ENCODE data around the gene QRICH1. TPM values are rescaled to one million over a fixed set of nuclear protein-coding genes. Genes with fewer than 3 reads are reported as not detected.

Gene QRICH1
- total and polyA plus RNA-seq, 12 donors: 21.1 to 72.5 (median 57.6) TPM

DNA sequence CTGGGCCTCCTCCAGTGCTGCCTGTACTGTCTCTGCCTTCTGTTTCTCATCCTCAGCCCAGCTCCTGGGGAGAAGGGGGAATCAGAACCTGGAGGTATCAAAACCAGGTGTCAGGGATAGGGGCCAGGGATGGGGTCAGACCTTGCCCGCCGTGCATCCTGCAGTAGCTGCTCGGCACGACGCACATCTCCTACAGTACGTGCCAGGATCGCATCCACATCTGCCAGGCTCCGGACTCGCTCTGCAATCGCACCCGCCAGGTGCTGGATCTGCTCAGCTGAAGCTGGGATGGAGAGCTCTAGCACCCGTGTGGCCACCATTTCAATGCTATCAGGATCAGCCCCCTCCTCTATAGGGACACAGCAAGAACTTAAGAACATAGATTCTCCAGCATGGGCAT, 28.2 kb upstream of the QRICH1 start:
- no peaks in the 10 kb centered on the region for H3K9me3 ChIP-seq
- peak overlapping the region in 1 of 10 donors; percentile 100 for H3K27ac ChIP-seq
- no peak for ATAC-seq
- DNase-seq: no peak
- TF ChIP-seq, protein P1, sequence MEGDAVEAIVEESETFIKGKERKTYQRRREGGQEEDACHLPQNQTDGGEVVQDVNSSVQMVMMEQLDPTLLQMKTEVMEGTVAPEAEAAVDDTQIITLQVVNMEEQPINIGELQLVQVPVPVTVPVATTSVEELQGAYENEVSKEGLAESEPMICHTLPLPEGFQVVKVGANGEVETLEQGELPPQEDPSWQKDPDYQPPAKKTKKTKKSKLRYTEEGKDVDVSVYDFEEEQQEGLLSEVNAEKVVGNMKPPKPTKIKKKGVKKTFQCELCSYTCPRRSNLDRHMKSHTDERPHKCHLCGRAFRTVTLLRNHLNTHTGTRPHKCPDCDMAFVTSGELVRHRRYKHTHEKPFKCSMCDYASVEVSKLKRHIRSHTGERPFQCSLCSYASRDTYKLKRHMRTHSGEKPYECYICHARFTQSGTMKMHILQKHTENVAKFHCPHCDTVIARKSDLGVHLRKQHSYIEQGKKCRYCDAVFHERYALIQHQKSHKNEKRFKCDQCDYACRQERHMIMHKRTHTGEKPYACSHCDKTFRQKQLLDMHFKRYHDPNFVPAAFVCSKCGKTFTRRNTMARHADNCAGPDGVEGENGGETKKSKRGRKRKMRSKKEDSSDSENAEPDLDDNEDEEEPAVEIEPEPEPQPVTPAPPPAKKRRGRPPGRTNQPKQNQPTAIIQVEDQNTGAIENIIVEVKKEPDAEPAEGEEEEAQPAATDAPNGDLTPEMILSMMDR (IDR thresholded peaks at IDR 0.05): no peak
- intact Hi-C loops (cut with DNase I): no loop called here
- no peaks in the 10 kb centered on the region for H3K27me3 ChIP-seq
- peaks cover 13 to 29% (median 22%) of the 10 kb centered on the region in 9 donors for H3K4me1 ChIP-seq
- H3K36me3 ChIP-seq: peaks cover 4 to 84% (median 75%) of the 10 kb centered on the region in 9 donors
- 92 to 94% methylated on average over 12 of the region's 12 CpGs for WGBS, 2 donors
- H3K4me3 ChIP-seq: no peak overlapping the region

DNA sequence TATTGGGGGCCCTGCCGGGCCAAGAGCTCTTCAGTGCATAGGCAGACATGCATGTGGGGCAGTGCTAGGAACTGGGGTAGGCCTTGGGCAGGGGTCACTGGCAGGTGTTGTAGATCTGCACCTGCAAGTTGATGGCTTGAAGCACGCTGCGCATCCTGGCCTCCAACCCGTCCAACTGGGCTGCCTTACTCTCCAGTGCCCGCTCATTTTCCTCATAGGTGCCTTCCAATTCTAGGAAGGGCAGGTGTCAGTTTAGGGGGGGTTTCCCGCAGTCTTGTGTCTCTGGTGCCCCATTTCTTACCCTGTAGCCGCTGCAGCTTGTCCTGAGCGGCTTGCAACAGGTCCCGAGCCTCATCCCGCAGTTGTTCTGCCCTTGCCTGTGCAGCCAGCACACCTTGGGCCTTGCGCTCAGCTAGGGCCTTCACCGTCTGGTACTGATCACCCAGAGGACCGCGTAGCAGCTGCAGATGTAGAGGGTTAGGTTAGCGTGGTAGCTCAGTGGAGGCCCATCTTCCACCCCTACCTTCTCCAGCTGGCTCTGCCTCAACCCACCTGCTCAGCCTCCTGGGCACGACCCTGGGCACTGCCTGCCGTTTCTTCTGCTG, 27.4 kb upstream of the QRICH1 start:
- WGBS, 2 donors: 75 to 77% methylated on average over 17 of the region's 17 CpGs
- Histone ChIP-seq H3K36me3 (peaks cover 4 to 84% (median 75%) of the 10 kb centered on the region in 9 donors), H3K27me3 (no peaks in the 10 kb centered on the region), H3K4me1 (peaks cover 13 to 29% (median 22%) of the 10 kb centered on the region in 9 donors), H3K4me3 (peak overlapping the region in 9 of 10 donors; percentile 74 to 100 (median 94)), H3K9me3 (no peaks in the 10 kb centered on the region), H3K27ac (peak overlapping the region; percentile 90 to 100 (median 98))
- intact Hi-C loops (cut with DNase I): no loop called here
- no peak for DNase-seq
- ATAC-seq: peak in 1 of 8 donors; percentile 0
- TF ChIP-seq, protein P1 (IDR thresholded peaks at IDR 0.05): no peak

GRCh38 chr3:49120438-49121131, 26.7 kb upstream of the QRICH1 start, which contains the start of gene USP19:
Gene USP19, minus strand, starts transcription at chr3:49120823. Its CDS starts 1,678 bp downstream, at chr3:49119145.
- Histone ChIP-seq H3K27ac (peak within 1 kb of the TSS; percentile 90 to 100 (median 98)), H3K27me3 (no peaks in the 10 kb centered on the region), H3K9me3 (no peaks in the 10 kb centered on the region), H3K4me3 (peak within 1 kb of the TSS; percentile 74 to 100 (median 92)), H3K4me1 (peaks cover 13 to 29% (median 22%) of the 10 kb centered on the region in 9 donors), H3K36me3 (peaks cover 4 to 84% (median 75%) of the 10 kb centered on the region in 9 donors)
- TF ChIP-seq, protein P1 (IDR thresholded peaks at IDR 0.05): no peak
- ATAC-seq: peak; percentile 87 to 96 (median 93)
- 1% methylated on average over 70 of the region's 70 CpGs for whole genome bisulfite sequencing, 2 donors
- DNase-seq: peak; percentile 94 to 97
- intact Hi-C loops (cut with DNase I): no loop called here

DNA sequence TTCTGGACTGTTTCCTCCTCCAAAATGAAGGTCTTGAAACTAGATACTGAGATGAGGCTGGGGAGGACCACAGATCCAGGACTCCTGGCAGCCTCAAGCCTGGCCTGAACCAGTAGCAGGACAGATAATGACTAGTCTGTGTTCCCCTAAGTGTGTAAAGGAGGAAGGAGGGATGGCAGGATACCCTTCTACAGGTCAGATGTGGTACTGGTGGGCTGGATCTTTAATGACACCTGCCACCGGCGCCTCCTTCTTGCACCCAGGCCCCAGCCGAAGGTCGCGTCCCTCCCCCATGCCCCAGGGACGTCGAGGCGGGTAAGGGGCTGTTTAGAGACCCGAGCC, 26.2 kb upstream of the QRICH1 start:
- 0 to 1% methylated on average over 9 of the region's 9 CpGs for WGBS, 2 donors
- intact Hi-C loops (cut with DNase I): no loop called here
- no peak for DNase-seq
- no peaks in the 10 kb centered on the region for H3K9me3 ChIP-seq
- peak overlapping the region; percentile 90 to 100 (median 98) for H3K27ac ChIP-seq
- H3K27me3 ChIP-seq: no peaks in the 10 kb centered on the region
- ATAC-seq: peak in 3 of 8 donors; percentile 0 to 4 (median 1)
- peaks cover 13 to 29% (median 22%) of the 10 kb centered on the region in 9 donors for H3K4me1 ChIP-seq
- TF ChIP-seq, protein P1 (IDR thresholded peaks at IDR 0.05): no peak
- peak overlapping the region; percentile 74 to 100 (median 92) for H3K4me3 ChIP-seq
- H3K36me3 ChIP-seq: peaks cover 4 to 84% (median 75%) of the 10 kb centered on the region in 9 donors
